ENCODE measurements around the gene RFT1. TPM values are rescaled to one million over a fixed set of nuclear protein-coding genes. Genes with fewer than 3 reads are reported as not detected.

RFT1 gene
- total RNA-seq, 4 donors from 2014 or later: 6.8 to 10.3 (median 9.0) TPM

DNA sequence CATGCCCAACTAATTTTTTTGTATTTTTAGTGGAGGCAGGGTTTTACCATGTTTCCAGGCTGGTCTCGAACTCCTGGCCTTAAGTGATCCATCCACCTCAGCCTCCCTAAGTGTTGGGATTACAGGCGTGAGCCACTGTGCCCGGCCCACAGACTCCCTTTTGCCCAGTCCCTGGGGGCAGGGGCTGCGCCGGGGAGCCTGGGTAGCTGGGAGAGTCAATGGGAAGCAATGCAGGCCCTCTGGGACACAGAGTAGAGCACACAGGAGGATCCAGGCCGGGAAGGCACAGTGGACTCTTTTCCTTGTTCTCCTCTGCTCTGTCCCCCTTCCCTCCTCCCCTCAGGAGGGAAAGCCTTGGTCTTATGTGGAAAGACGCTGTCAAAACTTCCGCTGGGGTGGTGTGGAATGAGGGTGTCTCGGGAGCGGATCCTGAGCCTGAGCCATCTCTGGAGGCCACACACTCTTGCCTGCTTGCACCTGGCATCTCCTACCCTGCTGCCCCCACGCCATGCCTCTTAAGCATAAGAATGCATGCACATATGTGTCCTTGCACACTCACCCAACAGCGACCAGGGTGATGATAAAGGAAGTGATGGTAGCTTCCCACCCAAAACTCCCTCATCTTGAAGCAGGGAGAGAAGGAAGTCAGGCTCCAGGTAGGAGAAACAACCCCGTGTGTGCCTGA, 18.9 kb upstream of the RFT1 start:
- H3K9me3 ChIP-seq: no peaks in the 10 kb centered on the region
- no peaks in the 10 kb centered on the region for H3K36me3 ChIP-seq
- WGBS: 88% methylated on average over 13 of the region's 13 CpGs
- H3K27me3 ChIP-seq: no peaks in the 10 kb centered on the region
- no peak for DNase-seq (ENCODE audit: extremely low spot score)
- H3K27ac ChIP-seq (replicated peaks in 1 of 4): no peak overlapping the region
- intact Hi-C loops (cut with DNase I): no loop called here
- no peak overlapping the region for H3K4me3 ChIP-seq
- TF ChIP-seq POLR2AphosphoS5 (IDR thresholded peaks at IDR 0.05): no peak
- no peak for TF ChIP-seq POLR2A (IDR thresholded peaks at IDR 0.05; ENCODE audit: low read depth)
- TF ChIP-seq, protein P1, sequence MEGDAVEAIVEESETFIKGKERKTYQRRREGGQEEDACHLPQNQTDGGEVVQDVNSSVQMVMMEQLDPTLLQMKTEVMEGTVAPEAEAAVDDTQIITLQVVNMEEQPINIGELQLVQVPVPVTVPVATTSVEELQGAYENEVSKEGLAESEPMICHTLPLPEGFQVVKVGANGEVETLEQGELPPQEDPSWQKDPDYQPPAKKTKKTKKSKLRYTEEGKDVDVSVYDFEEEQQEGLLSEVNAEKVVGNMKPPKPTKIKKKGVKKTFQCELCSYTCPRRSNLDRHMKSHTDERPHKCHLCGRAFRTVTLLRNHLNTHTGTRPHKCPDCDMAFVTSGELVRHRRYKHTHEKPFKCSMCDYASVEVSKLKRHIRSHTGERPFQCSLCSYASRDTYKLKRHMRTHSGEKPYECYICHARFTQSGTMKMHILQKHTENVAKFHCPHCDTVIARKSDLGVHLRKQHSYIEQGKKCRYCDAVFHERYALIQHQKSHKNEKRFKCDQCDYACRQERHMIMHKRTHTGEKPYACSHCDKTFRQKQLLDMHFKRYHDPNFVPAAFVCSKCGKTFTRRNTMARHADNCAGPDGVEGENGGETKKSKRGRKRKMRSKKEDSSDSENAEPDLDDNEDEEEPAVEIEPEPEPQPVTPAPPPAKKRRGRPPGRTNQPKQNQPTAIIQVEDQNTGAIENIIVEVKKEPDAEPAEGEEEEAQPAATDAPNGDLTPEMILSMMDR (IDR thresholded peaks at IDR 0.05): no peak
- TF ChIP-seq EP300 (IDR thresholded peaks at IDR 0.05): no peak
- peaks cover 6 to 16% (median 12%) of the 10 kb centered on the region in 4 donors for H3K4me1 ChIP-seq

- DNase-seq (ENCODE audit: extremely low spot score): no peak
- H3K27me3 ChIP-seq: no peaks in the 10 kb centered on the region
- H3K36me3 ChIP-seq: no peaks in the 10 kb centered on the region
- TF ChIP-seq, protein P1 (IDR thresholded peaks at IDR 0.05): no peak
- no peak for TF ChIP-seq POLR2A (IDR thresholded peaks at IDR 0.05; ENCODE audit: low read depth)
- TF ChIP-seq POLR2AphosphoS5 (IDR thresholded peaks at IDR 0.05): no peak
- TF ChIP-seq EP300 (IDR thresholded peaks at IDR 0.05): no peak
- no peak overlapping the region for H3K27ac ChIP-seq (replicated peaks in 1 of 4)
- H3K4me1 ChIP-seq: peaks cover 6 to 16% (median 12%) of the 10 kb centered on the region in 4 donors
- H3K4me3 ChIP-seq: no peak overlapping the region
- intact Hi-C loops (cut with DNase I): no loop called here
- H3K9me3 ChIP-seq: no peaks in the 10 kb centered on the region
- WGBS: 94% methylated on average over 2 of the region's 2 CpGs
These were observed 17.7 kb upstream of the RFT1 start for GRCh38 chr3:53147903-53148400.

- H3K4me3 ChIP-seq: no peak overlapping the region
- 83% methylated on average over 9 of the region's 11 CpGs for WGBS
- no peaks in the 10 kb centered on the region for H3K27me3 ChIP-seq
- intact Hi-C loops (cut with DNase I): no loop called here
- no peak for DNase-seq (ENCODE audit: extremely low spot score)
- TF ChIP-seq, protein P1 (IDR thresholded peaks at IDR 0.05): no peak
- TF ChIP-seq POLR2AphosphoS5 (IDR thresholded peaks at IDR 0.05) (no peak), EP300 (IDR thresholded peaks at IDR 0.05) (no peak), POLR2A (IDR thresholded peaks at IDR 0.05; ENCODE audit: low read depth) (no peak)
- H3K9me3 ChIP-seq: no peaks in the 10 kb centered on the region
- no peak overlapping the region for H3K27ac ChIP-seq (replicated peaks in 1 of 4)
- no peaks in the 10 kb centered on the region for H3K36me3 ChIP-seq
- peaks cover 6 to 16% (median 12%) of the 10 kb centered on the region in 4 donors for H3K4me1 ChIP-seq
These were observed 17.1 kb upstream of the RFT1 start for GRCh38 chr3:53147151-53147902.

DNA sequence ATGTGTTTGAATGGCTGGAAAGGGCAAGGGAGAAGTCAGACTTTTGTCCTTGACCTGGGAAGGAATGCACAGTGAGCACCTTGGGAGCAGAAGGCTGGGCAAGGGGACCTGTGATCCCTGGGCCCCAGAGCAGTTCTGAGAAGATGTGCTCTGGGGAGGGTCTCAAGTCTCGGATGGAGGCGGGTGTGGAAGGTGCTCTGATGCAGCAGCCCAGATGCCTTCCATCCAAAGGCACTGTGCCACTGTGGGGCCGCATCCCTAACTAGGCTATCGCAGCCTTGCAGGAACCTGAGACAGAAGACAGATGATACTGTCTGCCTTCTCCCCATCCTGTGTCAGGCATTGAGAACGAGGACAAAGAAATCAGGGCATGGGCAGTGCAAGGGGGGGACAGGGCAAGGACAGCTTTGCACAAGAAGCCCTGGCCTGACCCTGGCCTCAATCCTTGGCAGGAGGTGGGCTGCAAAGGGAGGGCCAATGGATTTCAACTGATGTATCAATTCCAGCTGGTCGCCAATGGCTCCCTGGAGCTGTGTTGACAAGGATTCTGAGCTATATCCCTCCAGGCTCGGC, 16.2 kb upstream of the RFT1 start:
- H3K27ac ChIP-seq (replicated peaks in 1 of 4): no peak overlapping the region
- TF ChIP-seq POLR2A (IDR thresholded peaks at IDR 0.05; ENCODE audit: low read depth): no peak
- TF ChIP-seq, protein P1 (IDR thresholded peaks at IDR 0.05): no peak
- no peak for TF ChIP-seq POLR2AphosphoS5 (IDR thresholded peaks at IDR 0.05)
- no peak for TF ChIP-seq EP300 (IDR thresholded peaks at IDR 0.05)
- 94% methylated on average over 6 of the region's 7 CpGs for WGBS
- intact Hi-C loops (cut with DNase I): no loop called here
- H3K4me1 ChIP-seq: peaks cover 6 to 16% (median 12%) of the 10 kb centered on the region in 4 donors
- no peak for DNase-seq (ENCODE audit: extremely low spot score)
- H3K36me3 ChIP-seq: no peaks in the 10 kb centered on the region
- no peaks in the 10 kb centered on the region for H3K27me3 ChIP-seq
- H3K9me3 ChIP-seq: no peaks in the 10 kb centered on the region
- no peak overlapping the region for H3K4me3 ChIP-seq

All from esophagus muscularis mucosa (tissue), 4 donors.